Stomach (tissue), 4 donors: Measurements from ENCODE around the gene KCND2.

Source experiments
- POLR2A ChIP-seq, 4 donors: fragments of 450-650 bp; IDR thresholded peaks; one replicate each; pipeline ENCODE4 v1.6.1; 2016; ENCODE audit warnings: antibody characterized with exemption in 4 of 4, control low read depth in 2 of 4, mild to moderate bottlenecking in 1 of 4, moderate library complexity in 1 of 4
- TF ChIP-seq, protein P1 (sequence below), 7 experiments: fragments of 450-650 bp in 4 of 7; fragments of 200-600 bp in 3 of 7; sonication (generic) in 3 of 7; IDR thresholded peaks; one replicate each; pipeline ENCODE4 v1.5.1; 2016 to 2019; ENCODE audit warnings: antibody characterized with exemption in 7 of 7, control low read depth in 2 of 7, mild to moderate bottlenecking in 1 of 7

DNA sequence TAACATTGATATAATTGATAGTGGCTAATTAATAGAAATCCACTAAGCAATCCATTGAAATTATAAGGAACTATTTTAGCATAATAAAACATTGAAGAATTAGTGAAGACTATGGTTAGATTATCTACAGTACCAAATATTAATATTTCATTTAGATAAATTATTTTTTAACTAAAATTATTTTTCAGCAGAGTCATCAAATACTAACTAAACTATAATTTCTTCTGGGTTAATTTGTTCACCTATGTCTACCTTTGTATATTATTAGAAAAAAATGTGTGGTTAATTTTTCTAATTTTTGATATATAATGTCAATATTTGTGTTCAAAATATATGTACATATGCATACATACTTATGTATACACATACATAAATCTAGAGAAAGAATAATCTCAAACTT, 140.2 kb downstream of the KCND2 start:
- TF ChIP-seq, protein P1, sequence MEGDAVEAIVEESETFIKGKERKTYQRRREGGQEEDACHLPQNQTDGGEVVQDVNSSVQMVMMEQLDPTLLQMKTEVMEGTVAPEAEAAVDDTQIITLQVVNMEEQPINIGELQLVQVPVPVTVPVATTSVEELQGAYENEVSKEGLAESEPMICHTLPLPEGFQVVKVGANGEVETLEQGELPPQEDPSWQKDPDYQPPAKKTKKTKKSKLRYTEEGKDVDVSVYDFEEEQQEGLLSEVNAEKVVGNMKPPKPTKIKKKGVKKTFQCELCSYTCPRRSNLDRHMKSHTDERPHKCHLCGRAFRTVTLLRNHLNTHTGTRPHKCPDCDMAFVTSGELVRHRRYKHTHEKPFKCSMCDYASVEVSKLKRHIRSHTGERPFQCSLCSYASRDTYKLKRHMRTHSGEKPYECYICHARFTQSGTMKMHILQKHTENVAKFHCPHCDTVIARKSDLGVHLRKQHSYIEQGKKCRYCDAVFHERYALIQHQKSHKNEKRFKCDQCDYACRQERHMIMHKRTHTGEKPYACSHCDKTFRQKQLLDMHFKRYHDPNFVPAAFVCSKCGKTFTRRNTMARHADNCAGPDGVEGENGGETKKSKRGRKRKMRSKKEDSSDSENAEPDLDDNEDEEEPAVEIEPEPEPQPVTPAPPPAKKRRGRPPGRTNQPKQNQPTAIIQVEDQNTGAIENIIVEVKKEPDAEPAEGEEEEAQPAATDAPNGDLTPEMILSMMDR (IDR thresholded peaks at IDR 0.05) = no peak
- no peak for TF ChIP-seq POLR2A (IDR thresholded peaks at IDR 0.05)
